H1 (cell line): Measurements from ENCODE around the gene ANKIB1. TPM values are rescaled to one million over a fixed set of nuclear protein-coding genes. Genes with fewer than 3 reads are reported as not detected.

Source experiments
- CTCF ChIA-PET: fragments of 300-600 bp; sonication (Branson Sonifier 250); formaldehyde crosslinking; loops from one replicate; lab custom pipeline; 2021; ENCODE audit not compliant: partially characterized antibody; lab: Charles Lee
- POLR2A ChIA-PET: fragments of 300-600 bp; sonication (Branson Sonifier 250); formaldehyde crosslinking; loops from one replicate; lab custom pipeline; 2021; ENCODE audit warnings: inconsistent platforms; ENCODE audit not compliant: partially characterized antibody; lab: Charles Lee
- DNase-seq, 2 experiments: peaks; one replicate each; pipeline versions ENCODE4 v3.0.0 to v3.0.0-alpha.2; 2010 to 2022; ENCODE audit warnings: low spot score in 2 of 2, low read depth in 1 of 2, mixed read lengths in 1 of 2
- FAIRE-seq: peaks from 2 replicates; lab custom pipeline; 2011; peaks lifted over from hg19 to GRCh38; lab: Jason Lieb, UNC
- H2AFZ ChIP-seq: 2 replicates; pipeline ENCODE4 v1.8.1; 2012; ENCODE audit warnings: low read length, inconsistent platforms
- H2AK5ac ChIP-seq: 2 replicates; pipeline ENCODE4 v1.6.1; 2013; ENCODE audit warnings: low read depth, low read length
- H2BK120ac ChIP-seq: replicated peaks from 2 replicates; pipeline ENCODE3; 2013; ENCODE audit warnings: low read depth, low read length, inconsistent platforms
- H2BK12ac ChIP-seq: 2 replicates; pipeline ENCODE4 v1.6.1; 2013; ENCODE audit warnings: low read depth, low read length
- H2BK15ac ChIP-seq: 2 replicates; pipeline ENCODE4 v1.6.1; 2013; ENCODE audit warnings: low read length
- H2BK20ac ChIP-seq: 2 replicates; pipeline ENCODE4 v1.6.1; 2013; ENCODE audit warnings: low read length
- H2BK5ac ChIP-seq: 2 replicates; pipeline ENCODE4 v1.6.1; 2013; ENCODE audit warnings: low read depth, low read length
- H3K14ac ChIP-seq: 2 replicates; pipeline ENCODE4 v1.6.1; 2013; ENCODE audit warnings: inconsistent platforms; ENCODE audit not compliant: insufficient read length
- H3K18ac ChIP-seq: 2 replicates; pipeline ENCODE4 v1.6.1; 2013; ENCODE audit warnings: low read length; ENCODE audit errors: extremely low read depth
- H3K23ac ChIP-seq: 2 replicates; pipeline ENCODE4 v1.6.1; 2013; ENCODE audit warnings: inconsistent platforms; ENCODE audit not compliant: insufficient read length
- H3K23me2 ChIP-seq: 2 replicates; pipeline ENCODE4 v1.6.1; 2013; ENCODE audit warnings: low read depth, low read length
- H3K27ac ChIP-seq: 2 replicates; pipeline ENCODE4 v1.6.1; 2011; ENCODE audit warnings: low read depth, low read length, inconsistent platforms
- H3K27me3 ChIP-seq, 4 experiments: replicated peaks in 1 of 4; 1 replicate in 1 of 4; 2 replicates in 3 of 4; pipeline versions ENCODE4 v1.6.1 to v1.8.1; 2011 to 2013; ENCODE audit warnings: low read length in 3 of 4, mild to moderate bottlenecking in 3 of 4, inconsistent platforms in 2 of 4, mixed read lengths in 2 of 4, moderate library complexity in 1 of 4; ENCODE audit not compliant: control insufficient read depth in 3 of 4, insufficient read depth in 3 of 4; ENCODE audit errors: extremely low read depth in 1 of 4
- H3K36me3 ChIP-seq, 4 experiments: 2 replicates each; pipeline versions ENCODE4 v1.6.1 to v1.8.1; 2011 to 2013; ENCODE audit warnings: mild to moderate bottlenecking in 4 of 4, low read length in 3 of 4, moderate library complexity in 2 of 4, control low read depth in 1 of 4, inconsistent platforms in 1 of 4; ENCODE audit not compliant: insufficient read depth in 4 of 4, control insufficient read depth in 2 of 4
- H3K4ac ChIP-seq: replicated peaks from 2 replicates; pipeline ENCODE3; 2013; ENCODE audit warnings: low read length, low read depth, mixed read lengths, inconsistent platforms; ENCODE audit not compliant: insufficient read length
- H3K4me1 ChIP-seq, 4 experiments: replicated peaks in 1 of 4; 1 replicate in 1 of 4; 2 replicates in 3 of 4; pipeline versions ENCODE4 v1.6.1 to v1.8.1; 2011 to 2013; ENCODE audit warnings: low read length in 3 of 4, inconsistent platforms in 2 of 4, mixed read lengths in 1 of 4; ENCODE audit not compliant: insufficient read depth in 4 of 4, control insufficient read depth in 3 of 4
- H3K4me2 ChIP-seq, 2 experiments: 2 replicates each; pipeline versions ENCODE4 v1.6.1 to v1.8.1; 2011 to 2013; ENCODE audit warnings: low read depth in 2 of 2, low read length in 2 of 2, control low read depth in 1 of 2, inconsistent platforms in 1 of 2, mild to moderate bottlenecking in 1 of 2; ENCODE audit not compliant: insufficient read depth in 1 of 2
- H3K4me3 ChIP-seq, 4 experiments: fragments of 200-600, 300-600 bp in 1 of 4; sonication (generic), shearing (Covaris generic), sonication (Bioruptor Twin) in 1 of 4; 2 replicates each; pipeline versions ENCODE4 v1.5.1 to v1.8.1; 2011 to 2016; ENCODE audit warnings: low read length in 4 of 4, low read depth in 3 of 4, control low read depth in 2 of 4, inconsistent platforms in 2 of 4, mild to moderate bottlenecking in 2 of 4, mixed read lengths in 1 of 4, moderate library complexity in 1 of 4; ENCODE audit not compliant: insufficient read depth in 2 of 4; ENCODE audit errors: extremely low read depth in 1 of 4
- H3K56ac ChIP-seq: replicated peaks from 2 replicates; pipeline ENCODE3; 2013; ENCODE audit warnings: low read depth, mild to moderate bottlenecking, mixed read lengths, low read length, inconsistent platforms; ENCODE audit not compliant: insufficient read length
- H3K79me1 ChIP-seq: 2 replicates; pipeline ENCODE4 v1.6.1; 2013; ENCODE audit warnings: low read depth, low read length, control low read depth
- H3K79me2 ChIP-seq, 2 experiments: 2 replicates each; pipeline versions ENCODE4 v1.6.1 to v1.8.1; 2012 to 2013; ENCODE audit warnings: low read length in 2 of 2, mild to moderate bottlenecking in 2 of 2, inconsistent platforms in 1 of 2; ENCODE audit not compliant: insufficient read depth in 2 of 2, control insufficient read depth in 1 of 2
- H3K9ac ChIP-seq, 4 experiments: replicated peaks in 1 of 4; 1 replicate in 1 of 4; 2 replicates in 3 of 4; pipeline versions ENCODE4 v1.6.1 to v1.8.1; 2011 to 2013; ENCODE audit warnings: low read depth in 3 of 4, low read length in 3 of 4, control low read depth in 2 of 4, mild to moderate bottlenecking in 2 of 4, moderate library complexity in 2 of 4, inconsistent platforms in 1 of 4; ENCODE audit errors: extremely low read depth in 1 of 4
- H3K9me3 ChIP-seq, 2 experiments: 2 replicates each; pipeline versions ENCODE4 v1.6.1 to v1.8.1; 2012 to 2013; ENCODE audit warnings: mild to moderate bottlenecking in 2 of 2, moderate library complexity in 2 of 2, control low read depth in 1 of 2, inconsistent platforms in 1 of 2, low read depth in 1 of 2, low read length in 1 of 2, mixed read lengths in 1 of 2; ENCODE audit not compliant: insufficient read depth in 2 of 2
- H4K20me1 ChIP-seq, 2 experiments: replicated peaks in 1 of 2; 2 replicates each; pipeline versions ENCODE3 to v1.8.1; 2011 to 2013; ENCODE audit warnings: inconsistent platforms in 2 of 2, low read length in 2 of 2, mild to moderate bottlenecking in 1 of 2; ENCODE audit not compliant: insufficient read depth in 2 of 2, control insufficient read depth in 1 of 2
- H4K5ac ChIP-seq: 2 replicates; pipeline ENCODE4 v1.6.1; 2013; ENCODE audit warnings: low read length, low read depth, mixed read lengths, inconsistent platforms; ENCODE audit not compliant: insufficient read length
- H4K8ac ChIP-seq: 2 replicates; pipeline ENCODE4 v1.8.0; 2013; ENCODE audit warnings: mild to moderate bottlenecking, moderate library complexity, low read length, inconsistent platforms; ENCODE audit not compliant: insufficient read depth; ENCODE audit errors: extremely low read depth
- H4K91ac ChIP-seq: replicated peaks from 2 replicates; pipeline ENCODE3; 2013; ENCODE audit warnings: low read length, mixed read lengths, inconsistent platforms; ENCODE audit not compliant: insufficient read length
- BRCA1 ChIP-seq: IDR thresholded peaks from 2 replicates; pipeline ENCODE4 v1.6.1; 2012; ENCODE audit warnings: low read depth, low read length, improper control_type of control experiment
- FOSL1 ChIP-seq: IDR thresholded peaks from 2 replicates; pipeline ENCODE4 v1.6.1; 2011; ENCODE audit warnings: mild to moderate bottlenecking, low read depth, low read length, moderate library complexity; ENCODE audit not compliant: insufficient read depth
- GTF2F1 ChIP-seq: IDR thresholded peaks from 2 replicates; pipeline ENCODE4 v1.6.1; 2012; ENCODE audit warnings: low read depth, low read length, improper control_type of control experiment, borderline replicate concordance
- NANOG ChIP-seq: IDR thresholded peaks from 2 replicates; pipeline ENCODE4 v1.6.1; 2011; ENCODE audit warnings: low read length, low read depth, mild to moderate bottlenecking, inconsistent platforms; ENCODE audit not compliant: insufficient read depth, poor library complexity, severe bottlenecking
- PHF8 ChIP-seq: fragments of 200-600 bp; sonication (generic); conservative IDR thresholded peaks from 2 replicates; pipeline ENCODE4 v1.7.1; 2012; ENCODE audit warnings: low read depth, mild to moderate bottlenecking, inconsistent platforms, low read length, moderate library complexity
- RNF2 ChIP-seq: fragments of 200-900, 300-1000 bp; sonication (generic); IDR thresholded peaks from 2 replicates; pipeline ENCODE4 v1.7.1; 2016; ENCODE audit warnings: borderline replicate concordance, low read depth, mild to moderate bottlenecking, antibody characterized with exemption, low read length; ENCODE audit not compliant: poor library complexity, severe bottlenecking; ENCODE audit errors: missing control alignments
- SAP30 ChIP-seq: fragments of 300-600 bp; sonication (generic); IDR thresholded peaks from 2 replicates; pipeline ENCODE4 v1.7.1; 2012; ENCODE audit warnings: low read length, moderate library complexity, mild to moderate bottlenecking, inconsistent platforms; ENCODE audit not compliant: insufficient read depth, insufficient replicate concordance
- YY1 ChIP-seq: IDR thresholded peaks from 2 replicates; pipeline ENCODE4 v1.6.1; 2011; ENCODE audit warnings: low read depth, mild to moderate bottlenecking, low read length
- WGBS, 2 experiments: shearing (Covaris generic) in 1 of 2; methylation state at CpG; one replicate each; pipeline versions ENCODE4 v1.1.6 to v1.1.7; 2013 to 2015; ENCODE audit warnings: low lambda C conversion rate in 2 of 2, mixed read lengths in 2 of 2, inconsistent platforms in 1 of 2, low coverage in 1 of 2, missing lambda C conversion rate in 1 of 2; ENCODE audit not compliant: insufficient replicate concordance in 2 of 2, insufficient coverage in 1 of 2, insufficient read length in 1 of 2; ENCODE audit errors: extremely low coverage in 1 of 2, missing lambda C conversion rate in 1 of 2; 5-methylcytosine and 5-hydroxymethylcytosine counted together
- polyA plus RNA-seq, 7 experiments: library from polyadenylated mRNA; depleted of rRNA in 3 of 7; stranded (reverse) in 5 of 7; unstranded in 2 of 7; fragments of >200 nt in 5 of 7; fragments of 200-250 nt in 2 of 7; gene quantifications; 1 replicate in 5 of 7; 2 replicates in 1 of 7; 4 replicates in 1 of 7; pipeline versions ENCODE4 v1.2.1 to v1.2.3, GENCODE V29; 2011 to 2013; ENCODE audit warnings: missing spikeins in 2 of 7, mixed read lengths in 2 of 7
- total RNA-seq: library from RNA; stranded (reverse); fragmentation: NEBNext Ultra II Directional; extraction: Animal tissue kit (Norgen Biotek cat#: 25700); gene quantifications from 2 replicates; pipeline ENCODE4 v1.2.1, GENCODE V29; 2021
- TF ChIP-seq, protein P1 (sequence below): IDR thresholded peaks from 2 replicates; pipeline ENCODE4 v1.6.1; 2011; ENCODE audit warnings: low read length, improper control_type of control experiment

ANKIB1 gene
- total and polyA plus RNA-seq, 2 of the 8 experiments (the other 6 are each of a cell fraction or from before 2014, with no cell fraction given), result 19.2 to 43.0 TPM

- H3K4me1 ChIP-seq, result peaks cover 0 to 5% (median 0%) of the 10 kb centered on the region in 4 experiments; a peak in 1 of 7 replicates
- no peak overlapping the region for H2BK120ac ChIP-seq
- no peak overlapping the region for H2BK12ac ChIP-seq
- peaks cover 0 to 13% (median 4%) of the 10 kb centered on the region in 4 experiments; a peak in 6 of 8 replicates for H3K36me3 ChIP-seq
- H3K4me3 ChIP-seq, result no peak overlapping the region
- ChIA-PET POLR2A (interaction anchor here (0.9 to 1.4 kb wide), 4 partner anchors 11 to 269 kb away, joined by 3 to 4 read pairs (median 4); partner anchors contain the start of genes ANKIB1, CYP51A1 and KRIT1), CTCF (interaction anchor here (1.4 to 3.6 kb wide), 3 partner anchors 11 to 173 kb away, joined by 4 to 30 read pairs (median 6); no protein-coding TSS in a partner anchor)
- H4K8ac ChIP-seq, result no peak overlapping the region
- no peak overlapping the region for H2BK20ac ChIP-seq
- no peak overlapping the region for H4K5ac ChIP-seq
- H3K23ac ChIP-seq, result no peak overlapping the region
- WGBS, 2 experiments, result 87% methylated on average over 4 of the region's 4 CpGs; no CpG with 5 or more reads in 1 of the 2 experiments
- H3K27ac ChIP-seq, result no peak overlapping the region; the same call in 1 of the 2 replicates
- no peaks in the 10 kb centered on the region for H3K79me2 ChIP-seq
- H3K9ac ChIP-seq, result no peak overlapping the region
- peaks cover 0 to 1% (median 0%) of the 10 kb centered on the region in 4 experiments; a peak in 1 of 7 replicates for H3K27me3 ChIP-seq
- no peaks in the 10 kb centered on the region for H4K20me1 ChIP-seq
- no peak overlapping the region for H2BK5ac ChIP-seq
- no peak overlapping the region for H3K18ac ChIP-seq
- no peak overlapping the region for H2BK15ac ChIP-seq
- no peak overlapping the region for H2AK5ac ChIP-seq
- H3K4me2 ChIP-seq, result no peak overlapping the region
- no peaks in the 10 kb centered on the region for H3K9me3 ChIP-seq
- H3K23me2 ChIP-seq, result no peaks in the 10 kb centered on the region
- H3K14ac ChIP-seq, result no peak overlapping the region
- FAIRE-seq (no peak), DNase-seq (no peak)
- no peaks in the 10 kb centered on the region for H3K79me1 ChIP-seq
- H2AFZ ChIP-seq, result no peak overlapping the region
- no peak overlapping the region for H3K56ac ChIP-seq
- H4K91ac ChIP-seq, result no peak overlapping the region
- no peak overlapping the region for H3K4ac ChIP-seq
- TF ChIP-seq RNF2, result no peak
- no peak for TF ChIP-seq FOSL1
- no peak for TF ChIP-seq GTF2F1
- TF ChIP-seq NANOG, result no peak
- TF ChIP-seq, protein P1, sequence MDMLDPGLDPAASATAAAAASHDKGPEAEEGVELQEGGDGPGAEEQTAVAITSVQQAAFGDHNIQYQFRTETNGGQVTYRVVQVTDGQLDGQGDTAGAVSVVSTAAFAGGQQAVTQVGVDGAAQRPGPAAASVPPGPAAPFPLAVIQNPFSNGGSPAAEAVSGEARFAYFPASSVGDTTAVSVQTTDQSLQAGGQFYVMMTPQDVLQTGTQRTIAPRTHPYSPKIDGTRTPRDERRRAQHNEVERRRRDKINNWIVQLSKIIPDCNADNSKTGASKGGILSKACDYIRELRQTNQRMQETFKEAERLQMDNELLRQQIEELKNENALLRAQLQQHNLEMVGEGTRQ, result no peak
- no peak for TF ChIP-seq BRCA1
- TF ChIP-seq PHF8, result no peak
- no peak for TF ChIP-seq SAP30
- TF ChIP-seq YY1, result no peak
Observed at GRCh38 chr7:92402920-92403759, 157.4 kb downstream of the ANKIB1 start.
